WTC11 (cell line): Measurements from ENCODE around the gene VSIG10L2. TPM values are rescaled to one million over a fixed set of nuclear protein-coding genes. Genes with fewer than 3 reads are reported as not detected.

ENCODE experiments used
- ATAC-seq: fragments of 200-7000 bp; cut with Tn5 transposase; 2 replicates; pipeline ENCODE4 v1.10.0; 2021; ENCODE audit warnings: mild to moderate bottlenecking, moderate library complexity
- CTCF ChIA-PET: fragments of 300-600 bp; sonication (Branson Sonifier 250); formaldehyde crosslinking; loops from one replicate; lab custom pipeline; 2021; ENCODE audit warnings: antibody characterized with exemption; lab: Charles Lee
- POLR2A ChIA-PET: fragments of 350-600 bp; sonication (Branson Sonifier 250); formaldehyde crosslinking; loops from one replicate; lab custom pipeline; 2021; ENCODE audit warnings: antibody characterized with exemption; lab: Charles Lee
- DNase-seq: peaks from one replicate; pipeline ENCODE4 v3.0.0; 2021; ENCODE audit warnings: low spot score
- H3K27ac Mint-ChIP-seq: 2 replicates; pipeline ENCODE4 v1.8.0; 2021; ENCODE audit warnings: mixed read lengths
- H3K27me3 Mint-ChIP-seq: 2 replicates; pipeline ENCODE4 v1.8.0; 2021; ENCODE audit warnings: low read depth, mild to moderate bottlenecking, moderate library complexity, mixed read lengths
- H3K36me3 Mint-ChIP-seq: 2 replicates; pipeline ENCODE4 v1.8.0; 2021; ENCODE audit warnings: mixed read lengths
- H3K4me1 Mint-ChIP-seq: 2 replicates; pipeline ENCODE4 v1.8.0; 2022; ENCODE audit warnings: mixed read lengths
- H3K4me3 Mint-ChIP-seq: 2 replicates; pipeline ENCODE4 v1.8.0; 2021; ENCODE audit warnings: mild to moderate bottlenecking, moderate library complexity, mixed read lengths
- H3K9me3 Mint-ChIP-seq: 2 replicates; pipeline ENCODE4 v1.8.0; 2021; ENCODE audit warnings: mixed read lengths
- EMX1 ChIP-seq: fragments of 250-450 bp; sonication (Bioruptor Pico); IDR thresholded peaks from 2 replicates; pipeline ENCODE4 v1.8.0; 2021; ENCODE audit warnings: mild to moderate bottlenecking
- NR3C1 ChIP-seq: sonication (generic); formaldehyde crosslinking; conservative IDR thresholded peaks from 2 replicates; pipeline ENCODE4 v1.8.1; 2023; ENCODE audit warnings: low read depth, mild to moderate bottlenecking, missing genetic modification reagents
- RELA ChIP-seq: sonication (generic); formaldehyde crosslinking; IDR thresholded peaks from 2 replicates; pipeline ENCODE4 v1.8.1; 2022; ENCODE audit warnings: missing genetic modification reagents, mild to moderate bottlenecking, borderline replicate concordance
- TEAD1 ChIP-seq: sonication (generic); formaldehyde crosslinking; IDR thresholded peaks from 2 replicates; pipeline ENCODE4 v1.8.0; 2022; ENCODE audit warnings: mild to moderate bottlenecking, missing genetic modification reagents
- ZBTB21 ChIP-seq: sonication (generic); formaldehyde crosslinking; IDR thresholded peaks from 2 replicates; pipeline ENCODE4 v1.8.1; 2023; ENCODE audit warnings: mild to moderate bottlenecking, missing genetic modification reagents, borderline replicate concordance
- ZNF423 ChIP-seq: fragments of 250-450 bp; sonication (Bioruptor Pico); IDR thresholded peaks from 2 replicates; pipeline ENCODE4 v2.1.2; 2022; ENCODE audit warnings: mild to moderate bottlenecking, moderate library complexity
- total RNA-seq: library from RNA; stranded (reverse); gene quantifications from 3 replicates; pipeline ENCODE4 v1.2.3, GENCODE V29; 2021
- TF ChIP-seq, protein P1 (sequence below): sonication (generic); formaldehyde crosslinking; IDR thresholded peaks from 2 replicates; pipeline ENCODE4 v1.8.0; 2023; ENCODE audit warnings: mild to moderate bottlenecking, missing genetic modification reagents
- TF ChIP-seq, protein P2 (sequence below): sonication (generic); formaldehyde crosslinking; IDR thresholded peaks from 2 replicates; pipeline ENCODE4 v1.8.1; 2022; ENCODE audit warnings: low read depth, missing genetic modification reagents, borderline replicate concordance
- TF ChIP-seq, protein P3 (sequence below): sonication (generic); formaldehyde crosslinking; IDR thresholded peaks from 2 replicates; pipeline ENCODE4 v1.8.1; 2023; ENCODE audit warnings: mild to moderate bottlenecking, missing genetic modification reagents
- TF ChIP-seq, protein P4 (sequence below): sonication (generic); formaldehyde crosslinking; IDR thresholded peaks from 2 replicates; pipeline ENCODE4 v1.8.0; 2022; ENCODE audit warnings: missing genetic modification reagents

Gene VSIG10L2
- total RNA-seq, 1 experiment from 2014 or later = not detected

DNA sequence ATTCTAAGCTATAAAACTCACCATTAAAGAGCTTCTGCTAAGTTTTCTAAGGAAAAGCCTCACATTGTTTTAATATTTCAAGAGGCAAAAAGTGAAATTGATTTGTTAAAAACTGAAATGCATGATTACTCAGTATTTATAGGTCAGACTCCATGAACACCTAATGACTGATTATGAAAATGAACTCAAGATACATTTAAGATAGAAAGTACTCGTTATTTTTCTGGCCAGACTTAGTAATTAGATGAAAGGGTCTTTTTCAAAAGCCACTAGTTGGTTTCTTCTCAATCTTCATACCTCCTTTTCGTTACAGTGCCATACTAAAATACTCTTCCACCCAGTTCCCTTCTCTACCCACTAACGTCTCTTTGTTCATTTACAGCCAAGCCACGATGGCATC, 56.3 kb downstream of the VSIG10L2 start:
- Mint-ChIP-seq H3K27ac (no peak overlapping the region), H3K4me3 (no peak overlapping the region), H3K36me3 (peaks cover 51% of the 10 kb centered on the region), H3K9me3 (0 out of 2 replicates have a peak, but pooled peaks cover 4% of the 10 kb centered on the region), H3K27me3 (no peaks in the 10 kb centered on the region), H3K4me1 (peaks cover 5% of the 10 kb centered on the region; the same call in 1 of the 2 replicates)
- ChIA-PET CTCF (no interaction called here), POLR2A (no interaction called here)
- TF ChIP-seq, protein P1, sequence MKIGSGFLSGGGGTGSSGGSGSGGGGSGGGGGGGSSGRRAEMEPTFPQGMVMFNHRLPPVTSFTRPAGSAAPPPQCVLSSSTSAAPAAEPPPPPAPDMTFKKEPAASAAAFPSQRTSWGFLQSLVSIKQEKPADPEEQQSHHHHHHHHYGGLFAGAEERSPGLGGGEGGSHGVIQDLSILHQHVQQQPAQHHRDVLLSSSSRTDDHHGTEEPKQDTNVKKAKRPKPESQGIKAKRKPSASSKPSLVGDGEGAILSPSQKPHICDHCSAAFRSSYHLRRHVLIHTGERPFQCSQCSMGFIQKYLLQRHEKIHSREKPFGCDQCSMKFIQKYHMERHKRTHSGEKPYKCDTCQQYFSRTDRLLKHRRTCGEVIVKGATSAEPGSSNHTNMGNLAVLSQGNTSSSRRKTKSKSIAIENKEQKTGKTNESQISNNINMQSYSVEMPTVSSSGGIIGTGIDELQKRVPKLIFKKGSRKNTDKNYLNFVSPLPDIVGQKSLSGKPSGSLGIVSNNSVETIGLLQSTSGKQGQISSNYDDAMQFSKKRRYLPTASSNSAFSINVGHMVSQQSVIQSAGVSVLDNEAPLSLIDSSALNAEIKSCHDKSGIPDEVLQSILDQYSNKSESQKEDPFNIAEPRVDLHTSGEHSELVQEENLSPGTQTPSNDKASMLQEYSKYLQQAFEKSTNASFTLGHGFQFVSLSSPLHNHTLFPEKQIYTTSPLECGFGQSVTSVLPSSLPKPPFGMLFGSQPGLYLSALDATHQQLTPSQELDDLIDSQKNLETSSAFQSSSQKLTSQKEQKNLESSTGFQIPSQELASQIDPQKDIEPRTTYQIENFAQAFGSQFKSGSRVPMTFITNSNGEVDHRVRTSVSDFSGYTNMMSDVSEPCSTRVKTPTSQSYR = no peak
- TF ChIP-seq NR3C1 (no peak), ZBTB21 (CRISPR knock-in tag) (no peak), EMX1 (CRISPR knock-in tag) (no peak), RELA (no peak), TEAD1 (CRISPR knock-in tag) (no peak), ZNF423 (CRISPR knock-in tag) (no peak)
- TF ChIP-seq, protein P2, sequence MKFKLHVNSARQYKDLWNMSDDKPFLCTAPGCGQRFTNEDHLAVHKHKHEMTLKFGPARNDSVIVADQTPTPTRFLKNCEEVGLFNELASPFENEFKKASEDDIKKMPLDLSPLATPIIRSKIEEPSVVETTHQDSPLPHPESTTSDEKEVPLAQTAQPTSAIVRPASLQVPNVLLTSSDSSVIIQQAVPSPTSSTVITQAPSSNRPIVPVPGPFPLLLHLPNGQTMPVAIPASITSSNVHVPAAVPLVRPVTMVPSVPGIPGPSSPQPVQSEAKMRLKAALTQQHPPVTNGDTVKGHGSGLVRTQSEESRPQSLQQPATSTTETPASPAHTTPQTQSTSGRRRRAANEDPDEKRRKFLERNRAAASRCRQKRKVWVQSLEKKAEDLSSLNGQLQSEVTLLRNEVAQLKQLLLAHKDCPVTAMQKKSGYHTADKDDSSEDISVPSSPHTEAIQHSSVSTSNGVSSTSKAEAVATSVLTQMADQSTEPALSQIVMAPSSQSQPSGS (CRISPR knock-in tag) = no peak
- TF ChIP-seq, protein P3, sequence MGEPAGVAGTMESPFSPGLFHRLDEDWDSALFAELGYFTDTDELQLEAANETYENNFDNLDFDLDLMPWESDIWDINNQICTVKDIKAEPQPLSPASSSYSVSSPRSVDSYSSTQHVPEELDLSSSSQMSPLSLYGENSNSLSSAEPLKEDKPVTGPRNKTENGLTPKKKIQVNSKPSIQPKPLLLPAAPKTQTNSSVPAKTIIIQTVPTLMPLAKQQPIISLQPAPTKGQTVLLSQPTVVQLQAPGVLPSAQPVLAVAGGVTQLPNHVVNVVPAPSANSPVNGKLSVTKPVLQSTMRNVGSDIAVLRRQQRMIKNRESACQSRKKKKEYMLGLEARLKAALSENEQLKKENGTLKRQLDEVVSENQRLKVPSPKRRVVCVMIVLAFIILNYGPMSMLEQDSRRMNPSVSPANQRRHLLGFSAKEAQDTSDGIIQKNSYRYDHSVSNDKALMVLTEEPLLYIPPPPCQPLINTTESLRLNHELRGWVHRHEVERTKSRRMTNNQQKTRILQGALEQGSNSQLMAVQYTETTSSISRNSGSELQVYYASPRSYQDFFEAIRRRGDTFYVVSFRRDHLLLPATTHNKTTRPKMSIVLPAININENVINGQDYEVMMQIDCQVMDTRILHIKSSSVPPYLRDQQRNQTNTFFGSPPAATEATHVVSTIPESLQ = no peak
- TF ChIP-seq, protein P4, sequence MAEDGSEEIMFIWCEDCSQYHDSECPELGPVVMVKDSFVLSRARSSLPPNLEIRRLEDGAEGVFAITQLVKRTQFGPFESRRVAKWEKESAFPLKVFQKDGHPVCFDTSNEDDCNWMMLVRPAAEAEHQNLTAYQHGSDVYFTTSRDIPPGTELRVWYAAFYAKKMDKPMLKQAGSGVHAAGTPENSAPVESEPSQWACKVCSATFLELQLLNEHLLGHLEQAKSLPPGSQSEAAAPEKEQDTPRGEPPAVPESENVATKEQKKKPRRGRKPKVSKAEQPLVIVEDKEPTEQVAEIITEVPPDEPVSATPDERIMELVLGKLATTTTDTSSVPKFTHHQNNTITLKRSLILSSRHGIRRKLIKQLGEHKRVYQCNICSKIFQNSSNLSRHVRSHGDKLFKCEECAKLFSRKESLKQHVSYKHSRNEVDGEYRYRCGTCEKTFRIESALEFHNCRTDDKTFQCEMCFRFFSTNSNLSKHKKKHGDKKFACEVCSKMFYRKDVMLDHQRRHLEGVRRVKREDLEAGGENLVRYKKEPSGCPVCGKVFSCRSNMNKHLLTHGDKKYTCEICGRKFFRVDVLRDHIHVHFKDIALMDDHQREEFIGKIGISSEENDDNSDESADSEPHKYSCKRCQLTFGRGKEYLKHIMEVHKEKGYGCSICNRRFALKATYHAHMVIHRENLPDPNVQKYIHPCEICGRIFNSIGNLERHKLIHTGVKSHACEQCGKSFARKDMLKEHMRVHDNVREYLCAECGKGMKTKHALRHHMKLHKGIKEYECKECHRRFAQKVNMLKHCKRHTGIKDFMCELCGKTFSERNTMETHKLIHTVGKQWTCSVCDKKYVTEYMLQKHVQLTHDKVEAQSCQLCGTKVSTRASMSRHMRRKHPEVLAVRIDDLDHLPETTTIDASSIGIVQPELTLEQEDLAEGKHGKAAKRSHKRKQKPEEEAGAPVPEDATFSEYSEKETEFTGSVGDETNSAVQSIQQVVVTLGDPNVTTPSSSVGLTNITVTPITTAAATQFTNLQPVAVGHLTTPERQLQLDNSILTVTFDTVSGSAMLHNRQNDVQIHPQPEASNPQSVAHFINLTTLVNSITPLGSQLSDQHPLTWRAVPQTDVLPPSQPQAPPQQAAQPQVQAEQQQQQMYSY (CRISPR knock-in tag) = no peak
- no peak for ATAC-seq
- no peak for DNase-seq

Other genes with a start within 250 kb of the VSIG10L2 start
- not detected in 3 replicates for gene PATE1, start 199.8 kb upstream of the VSIG10L2 start, total RNA-seq
- not detected in 3 replicates for gene PATE2, start 167.2 kb upstream of the VSIG10L2 start, total RNA-seq
- not detected in 3 replicates for gene PATE3, start 157.9 kb upstream of the VSIG10L2 start, total RNA-seq
- not detected in 3 replicates for gene PATE4, start 112.7 kb upstream of the VSIG10L2 start, total RNA-seq
- gene HYLS1, start 58.4 kb upstream of the VSIG10L2 start, total RNA-seq = 8.0 to 8.1 TPM (median 8.1 TPM) in 3 replicates
- 16.3 to 18.8 TPM (median 18.6 TPM) in 3 replicates for gene PUS3, start 42.8 kb upstream of the VSIG10L2 start, total RNA-seq
- 17.5 to 20.5 TPM (median 20.4 TPM) in 3 replicates for gene DDX25, start 41.5 kb upstream of the VSIG10L2 start, total RNA-seq
- 33.0 to 34.1 TPM (median 33.3 TPM) in 3 replicates for gene CDON, start 116.8 kb downstream of the VSIG10L2 start, total RNA-seq